Measurements from ENCODE around the gene CKLF.

The CKLF gene

GRCh38 chr16:66599726-66600125 is 47.4 kb downstream of the CKLF start:
- H2AFZ ChIP-seq (ENCODE audit: insufficient read depth, low read length, poor library complexity): no peak overlapping the region
- no peaks in the 10 kb centered on the region for H3K79me2 ChIP-seq (ENCODE audit: control insufficient read depth, insufficient read depth, low read length, poor library complexity)
- no peak for DNase-seq
- H3K9ac ChIP-seq (ENCODE audit: low read length): no peak overlapping the region
- H3K36me3 ChIP-seq (ENCODE audit: control insufficient read depth in 1 of 2, insufficient read depth in 2 of 2, low read length in 2 of 2): no peaks in the 10 kb centered on the region
- no peak overlapping the region for H2BK120ac ChIP-seq (ENCODE audit: insufficient read depth, low read length, poor library complexity)
- no peak overlapping the region for H3K18ac ChIP-seq (ENCODE audit: low read length)
- no peak overlapping the region for H4K8ac ChIP-seq (ENCODE audit: low read depth, low read length)
- H3K4me1 ChIP-seq (ENCODE audit: control insufficient read depth in 1 of 2, insufficient read depth in 2 of 2, low read length in 2 of 2): peaks cover 3 to 4% of the 10 kb centered on the region in 2 experiments
- peaks cover 9% of the 10 kb centered on the region for H3K79me1 ChIP-seq (ENCODE audit: low read length)
- no peaks in the 10 kb centered on the region for H3K27me3 ChIP-seq (ENCODE audit: insufficient read depth, low read length)
- H3K9me3 ChIP-seq (ENCODE audit: insufficient read depth, low read depth, low read length): no peaks in the 10 kb centered on the region
- H3K14ac ChIP-seq (ENCODE audit: low read length): no peak overlapping the region
- no peak overlapping the region for H2BK5ac ChIP-seq (ENCODE audit: low read depth, low read length, poor library complexity)
- WGBS (ENCODE audit: extremely low coverage, insufficient coverage, insufficient read length): no CpG with 5 or more reads among the region's 4 CpGs
- no peak overlapping the region for H3K4me2 ChIP-seq (ENCODE audit: low read length)
- no peak overlapping the region for H4K91ac ChIP-seq (ENCODE audit: low read depth, low read length)
- H2BK12ac ChIP-seq (ENCODE audit: low read length): no peak overlapping the region
- no peak overlapping the region for H2AK5ac ChIP-seq (ENCODE audit: low read length)
- no peak overlapping the region for H3K27ac ChIP-seq (ENCODE audit: low read depth, low read length)
- no peak overlapping the region for H3K4me3 ChIP-seq (ENCODE audit: low read depth, low read length)
- no peak overlapping the region for H3K4ac ChIP-seq (ENCODE audit: low read depth, low read length)
- H3K23ac ChIP-seq (ENCODE audit: low read length): no peak overlapping the region
- no peak overlapping the region for H4K12ac ChIP-seq (ENCODE audit: low read depth, low read length)

- no peak overlapping the region for H3K14ac ChIP-seq (ENCODE audit: low read length)
- H3K79me2 ChIP-seq (ENCODE audit: control insufficient read depth, insufficient read depth, low read length, poor library complexity): peaks cover 4% of the 10 kb centered on the region
- H3K4me1 ChIP-seq (ENCODE audit: control insufficient read depth in 1 of 2, insufficient read depth in 2 of 2, low read length in 2 of 2): peaks cover 3 to 4% of the 10 kb centered on the region in 2 experiments
- H2AFZ ChIP-seq (ENCODE audit: insufficient read depth, low read length, poor library complexity): no peak overlapping the region
- no peak overlapping the region for H2BK12ac ChIP-seq (ENCODE audit: low read length)
- H2BK5ac ChIP-seq (ENCODE audit: low read depth, low read length, poor library complexity): no peak overlapping the region
- no peak overlapping the region for H2AK5ac ChIP-seq (ENCODE audit: low read length)
- no peak overlapping the region for H4K91ac ChIP-seq (ENCODE audit: low read depth, low read length)
- H3K4me2 ChIP-seq (ENCODE audit: low read length): no peak overlapping the region
- no peak overlapping the region for H3K4me3 ChIP-seq (ENCODE audit: low read depth, low read length)
- WGBS (ENCODE audit: extremely low coverage, insufficient coverage, insufficient read length): no CpG with 5 or more reads among the region's 1 CpG
- H4K8ac ChIP-seq (ENCODE audit: low read depth, low read length): no peak overlapping the region
- no peak overlapping the region for H3K4ac ChIP-seq (ENCODE audit: low read depth, low read length)
- DNase-seq: no peak
- H3K27me3 ChIP-seq (ENCODE audit: insufficient read depth, low read length): no peaks in the 10 kb centered on the region
- no peak overlapping the region for H3K23ac ChIP-seq (ENCODE audit: low read length)
- no peak overlapping the region for H3K9ac ChIP-seq (ENCODE audit: low read length)
- H4K12ac ChIP-seq (ENCODE audit: low read depth, low read length): no peak overlapping the region
- H3K27ac ChIP-seq (ENCODE audit: low read depth, low read length): no peak overlapping the region
- H3K79me1 ChIP-seq (ENCODE audit: low read length): peaks cover 14% of the 10 kb centered on the region
- no peaks in the 10 kb centered on the region for H3K36me3 ChIP-seq (ENCODE audit: control insufficient read depth in 1 of 2, insufficient read depth in 2 of 2, low read length in 2 of 2)
- no peak overlapping the region for H3K18ac ChIP-seq (ENCODE audit: low read length)
- no peak overlapping the region for H2BK120ac ChIP-seq (ENCODE audit: insufficient read depth, low read length, poor library complexity)
- H3K9me3 ChIP-seq (ENCODE audit: insufficient read depth, low read depth, low read length): no peaks in the 10 kb centered on the region
These were observed 48.1 kb downstream of the CKLF start for GRCh38 chr16:66600477-66600876.

- H3K4me3 ChIP-seq (ENCODE audit: low read depth, low read length): no peak overlapping the region
- H2AK5ac ChIP-seq (ENCODE audit: low read length): no peak overlapping the region
- peaks cover 13% of the 10 kb centered on the region in 2 experiments for H3K4me1 ChIP-seq (ENCODE audit: control insufficient read depth in 1 of 2, insufficient read depth in 2 of 2, low read length in 2 of 2)
- no peak overlapping the region for H4K8ac ChIP-seq (ENCODE audit: low read depth, low read length)
- H3K79me1 ChIP-seq (ENCODE audit: low read length): peaks cover 19% of the 10 kb centered on the region
- DNase-seq: no peak
- H2AFZ ChIP-seq (ENCODE audit: insufficient read depth, low read length, poor library complexity): no peak overlapping the region
- H3K23ac ChIP-seq (ENCODE audit: low read length): no peak overlapping the region
- H3K36me3 ChIP-seq (ENCODE audit: control insufficient read depth in 1 of 2, insufficient read depth in 2 of 2, low read length in 2 of 2): peaks cover 0 to 6% of the 10 kb centered on the region in 2 experiments
- no peak overlapping the region for H4K12ac ChIP-seq (ENCODE audit: low read depth, low read length)
- no CpG with 5 or more reads among the region's 5 CpGs for WGBS (ENCODE audit: extremely low coverage, insufficient coverage, insufficient read length)
- H2BK12ac ChIP-seq (ENCODE audit: low read length): no peak overlapping the region
- no peak overlapping the region for H3K9ac ChIP-seq (ENCODE audit: low read length)
- H3K4ac ChIP-seq (ENCODE audit: low read depth, low read length): no peak overlapping the region
- no peak overlapping the region for H4K91ac ChIP-seq (ENCODE audit: low read depth, low read length)
- no peak overlapping the region for H3K18ac ChIP-seq (ENCODE audit: low read length)
- no peak overlapping the region for H2BK5ac ChIP-seq (ENCODE audit: low read depth, low read length, poor library complexity)
- H3K4me2 ChIP-seq (ENCODE audit: low read length): no peak overlapping the region
- no peaks in the 10 kb centered on the region for H3K9me3 ChIP-seq (ENCODE audit: insufficient read depth, low read depth, low read length)
- H3K27ac ChIP-seq (ENCODE audit: low read depth, low read length): no peak overlapping the region
- no peak overlapping the region for H3K14ac ChIP-seq (ENCODE audit: low read length)
- H3K79me2 ChIP-seq (ENCODE audit: control insufficient read depth, insufficient read depth, low read length, poor library complexity): peaks cover 12% of the 10 kb centered on the region
- H2BK120ac ChIP-seq (ENCODE audit: insufficient read depth, low read length, poor library complexity): no peak overlapping the region
- no peaks in the 10 kb centered on the region for H3K27me3 ChIP-seq (ENCODE audit: insufficient read depth, low read length)
These were observed 49.1 kb downstream of the CKLF start for GRCh38 chr16:66601471-66601870.

GRCh38 chr16:66603537-66604375 is 51.4 kb downstream of the CKLF start:
- H3K9me3 ChIP-seq (ENCODE audit: insufficient read depth, low read depth, low read length): no peaks in the 10 kb centered on the region

More at GRCh38 chr16:66603537-66604375, 51.4 kb downstream of the CKLF start:
- Histone ChIP-seq H2BK12ac (ENCODE audit: low read length) (peak overlapping the region; percentile 11), H3K27me3 (ENCODE audit: insufficient read depth, low read length) (no peaks in the 10 kb centered on the region), H4K91ac (ENCODE audit: low read depth, low read length) (peak overlapping the region; percentile 75), H3K79me2 (ENCODE audit: control insufficient read depth, insufficient read depth, low read length, poor library complexity) (peaks cover 12% of the 10 kb centered on the region), H3K79me1 (ENCODE audit: low read length) (peaks cover 19% of the 10 kb centered on the region), H3K4ac (ENCODE audit: low read depth, low read length) (peak overlapping the region; percentile 13), H2BK5ac (ENCODE audit: low read depth, low read length, poor library complexity) (no peak overlapping the region), H2BK120ac (ENCODE audit: insufficient read depth, low read length, poor library complexity) (peak overlapping the region; percentile 48), H4K8ac (ENCODE audit: low read depth, low read length) (peak overlapping the region; percentile 70), H3K36me3 (ENCODE audit: control insufficient read depth in 1 of 2, insufficient read depth in 2 of 2, low read length in 2 of 2) (peaks cover 5 to 10% of the 10 kb centered on the region in 2 experiments), H3K27ac (ENCODE audit: low read depth, low read length) (peak overlapping the region; percentile 13), H3K23ac (ENCODE audit: low read length) (no peak overlapping the region), H3K4me1 (ENCODE audit: control insufficient read depth in 1 of 2, insufficient read depth in 2 of 2, low read length in 2 of 2) (peaks cover 15 to 20% of the 10 kb centered on the region in 2 experiments), H2AK5ac (ENCODE audit: low read length) (no peak overlapping the region), H3K9ac (ENCODE audit: low read length) (peak overlapping the region; percentile 68), H3K4me3 (ENCODE audit: low read depth, low read length) (peak overlapping the region; percentile 82), H4K12ac (ENCODE audit: low read depth, low read length) (peak overlapping the region; percentile 68), H3K14ac (ENCODE audit: low read length) (peak overlapping the region; percentile 68), H3K4me2 (ENCODE audit: low read length) (peak overlapping the region; percentile 74), H2AFZ (ENCODE audit: insufficient read depth, low read length, poor library complexity) (peak overlapping the region; percentile 95), H3K18ac (ENCODE audit: low read length) (peak overlapping the region; percentile 64)
- peak in 1 of 2 donors; percentile 49 for DNase-seq
- WGBS (ENCODE audit: extremely low coverage, insufficient coverage, insufficient read length): no CpG with 5 or more reads among the region's 32 CpGs
